Fibroblast of the aortic adventitia (primary cell): ENCODE measurements around the gene CLSTN1. TPM values are rescaled to one million over a fixed set of nuclear protein-coding genes. Genes with fewer than 3 reads are reported as not detected.

Source experiments
- DNase-seq: peaks from one replicate; pipeline ENCODE4 v3.0.0-alpha.2; 2010; ENCODE audit warnings: low read depth
- H3K4me3 ChIP-seq: 2 replicates; pipeline ENCODE4 v1.5.1; 2011; ENCODE audit warnings: low read depth, mild to moderate bottlenecking, control low read depth, low read length, moderate library complexity
- total RNA-seq: library from RNA; depleted of rRNA; stranded (reverse); fragments of >200 nt; gene quantifications from 2 replicates; pipeline ENCODE4 v1.2.3, GENCODE V29; 2012; ENCODE audit warnings: low replicate concordance
- TF ChIP-seq, protein P1 (sequence below): IDR thresholded peaks from 2 replicates; pipeline ENCODE4 v1.5.1; 2011; ENCODE audit warnings: mild to moderate bottlenecking, low read length, control low read depth, inconsistent platforms; ENCODE audit not compliant: insufficient read depth

CLSTN1 gene
- total RNA-seq, 1 donor: 61.5 TPM

- TF ChIP-seq, protein P1, sequence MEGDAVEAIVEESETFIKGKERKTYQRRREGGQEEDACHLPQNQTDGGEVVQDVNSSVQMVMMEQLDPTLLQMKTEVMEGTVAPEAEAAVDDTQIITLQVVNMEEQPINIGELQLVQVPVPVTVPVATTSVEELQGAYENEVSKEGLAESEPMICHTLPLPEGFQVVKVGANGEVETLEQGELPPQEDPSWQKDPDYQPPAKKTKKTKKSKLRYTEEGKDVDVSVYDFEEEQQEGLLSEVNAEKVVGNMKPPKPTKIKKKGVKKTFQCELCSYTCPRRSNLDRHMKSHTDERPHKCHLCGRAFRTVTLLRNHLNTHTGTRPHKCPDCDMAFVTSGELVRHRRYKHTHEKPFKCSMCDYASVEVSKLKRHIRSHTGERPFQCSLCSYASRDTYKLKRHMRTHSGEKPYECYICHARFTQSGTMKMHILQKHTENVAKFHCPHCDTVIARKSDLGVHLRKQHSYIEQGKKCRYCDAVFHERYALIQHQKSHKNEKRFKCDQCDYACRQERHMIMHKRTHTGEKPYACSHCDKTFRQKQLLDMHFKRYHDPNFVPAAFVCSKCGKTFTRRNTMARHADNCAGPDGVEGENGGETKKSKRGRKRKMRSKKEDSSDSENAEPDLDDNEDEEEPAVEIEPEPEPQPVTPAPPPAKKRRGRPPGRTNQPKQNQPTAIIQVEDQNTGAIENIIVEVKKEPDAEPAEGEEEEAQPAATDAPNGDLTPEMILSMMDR: no peak
- no peak for DNase-seq
- H3K4me3 ChIP-seq: no peak overlapping the region
Observed at GRCh38 chr1:9706178-9706577, 117.6 kb downstream of the CLSTN1 start.

GRCh38 chr1:9705337-9706093 lies 118.2 kb downstream of the CLSTN1 start:
- no peak overlapping the region for H3K4me3 ChIP-seq
- DNase-seq: peak; percentile 52
- TF ChIP-seq, protein P1: no peak

DNA sequence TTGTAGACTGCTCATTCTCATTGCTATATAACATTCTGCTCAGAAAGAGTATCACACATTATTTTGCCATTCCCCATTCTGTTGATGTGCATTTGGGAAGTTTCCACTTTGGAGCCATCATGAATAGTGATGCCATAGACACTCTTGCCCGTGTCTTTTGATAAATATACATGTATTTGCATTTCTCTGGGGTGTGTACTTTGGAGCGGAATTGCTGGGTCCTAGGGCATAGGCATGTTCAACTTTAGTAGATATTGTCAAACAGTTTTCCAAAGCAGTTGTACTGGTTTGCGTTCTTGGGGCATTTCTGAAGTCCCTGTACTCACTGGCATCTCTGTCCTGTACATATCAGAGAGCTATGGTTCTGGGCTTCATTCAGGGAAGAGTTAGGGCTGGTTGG lies 120.1 kb downstream of the CLSTN1 start:
- no peak overlapping the region for H3K4me3 ChIP-seq
- no peak for DNase-seq
- TF ChIP-seq, protein P1: no peak

GRCh38 chr1:9703165-9703509 lies 120.6 kb downstream of the CLSTN1 start:
- H3K4me3 ChIP-seq: no peak overlapping the region
- no peak for DNase-seq
- TF ChIP-seq, protein P1: no peak

- TF ChIP-seq, protein P1: no peak
- DNase-seq: peak; percentile 14
- no peak overlapping the region for H3K4me3 ChIP-seq
Observed at GRCh38 chr1:9701665-9702064, 122.1 kb downstream of the CLSTN1 start.

DNA sequence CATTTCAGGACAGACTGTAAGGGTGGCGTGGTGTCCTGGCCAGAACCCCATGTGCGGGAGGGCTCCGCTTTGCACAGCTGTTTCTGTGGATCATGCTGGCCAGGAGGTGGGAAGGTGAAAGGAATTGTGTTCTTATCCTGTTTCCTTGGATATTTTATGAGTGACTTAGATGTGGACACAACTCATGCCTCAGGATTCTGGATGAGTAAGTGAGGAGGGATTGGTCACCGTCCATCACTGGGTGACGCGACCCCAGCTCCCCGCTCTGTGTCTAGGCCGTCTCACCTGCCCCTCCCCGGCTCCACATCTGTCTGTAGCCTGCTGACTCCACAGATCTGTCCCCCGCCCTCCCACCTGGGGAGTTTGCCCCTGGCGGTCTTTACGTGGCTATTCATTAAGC lies 123.4 kb downstream of the CLSTN1 start:
- no peak overlapping the region for H3K4me3 ChIP-seq
- TF ChIP-seq, protein P1: no peak
- DNase-seq: peak; percentile 74

DNA sequence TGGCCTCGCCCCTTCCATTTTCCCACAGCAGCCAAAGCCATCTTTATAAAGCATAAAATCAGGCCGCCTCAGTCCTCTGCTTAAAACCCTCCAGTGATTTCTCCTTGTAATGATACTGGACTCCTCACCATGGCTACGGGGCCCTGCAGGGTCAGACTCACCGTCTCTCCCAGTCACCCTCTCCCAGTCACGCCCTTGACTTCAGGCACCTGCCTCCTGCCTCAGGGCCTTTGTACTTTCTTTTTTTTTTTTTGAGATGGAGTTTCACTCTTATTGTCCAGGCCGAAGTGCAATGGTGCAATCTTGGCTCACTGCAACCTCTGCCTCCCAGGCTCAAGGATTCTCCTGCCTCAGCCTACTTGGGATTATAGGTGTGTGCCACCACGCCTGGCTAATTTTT lies 124.4 kb downstream of the CLSTN1 start:
- no peak for DNase-seq
- TF ChIP-seq, protein P1: no peak
- H3K4me3 ChIP-seq: no peak overlapping the region
